HL-60 (cell line): ENCODE data around the gene PARP2.

ENCODE experiments used
- GABPA ChIP-seq: IDR thresholded peaks from 2 replicates; pipeline ENCODE4 v1.6.1; 2012; ENCODE audit warnings: low read depth
- POLR2AphosphoS5 ChIP-seq: IDR thresholded peaks from 2 replicates; pipeline ENCODE4 v1.6.1; 2012; ENCODE audit warnings: low read depth
- SPI1 ChIP-seq: IDR thresholded peaks from 2 replicates; pipeline ENCODE4 v1.6.1; 2012; ENCODE audit warnings: low read depth, mild to moderate bottlenecking, borderline replicate concordance
- TF ChIP-seq, protein P1 (sequence below): IDR thresholded peaks from one replicate; pipeline ENCODE4 v1.5.1; 2011; ENCODE audit warnings: low read length, control low read depth, inconsistent platforms; ENCODE audit not compliant: insufficient read depth
- TF ChIP-seq, protein P2 (sequence below): IDR thresholded peaks from 2 replicates; pipeline ENCODE4 v1.6.1; 2012; ENCODE audit warnings: low read depth; ENCODE audit not compliant: insufficient replicate concordance

DNA sequence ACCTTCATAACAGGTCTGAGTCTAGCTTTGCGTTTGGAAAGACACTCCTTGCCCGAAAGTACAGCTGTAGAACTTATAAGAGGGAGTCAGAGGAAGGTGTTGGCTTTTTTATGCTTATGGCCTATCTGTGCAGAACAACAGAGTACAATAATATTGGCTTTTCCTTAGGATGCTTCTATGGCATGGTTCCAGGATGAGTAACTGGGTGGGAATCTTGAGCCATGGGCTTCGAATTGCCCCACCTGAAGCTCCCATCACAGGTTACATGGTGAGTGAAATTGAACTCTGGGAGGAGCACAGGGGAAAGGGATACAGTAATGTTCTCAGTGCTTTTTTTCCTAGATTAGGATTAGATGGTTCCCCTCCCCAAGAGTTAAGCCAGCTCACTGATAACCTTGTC lies 13.0 kb downstream of the PARP2 start:
- TF ChIP-seq, protein P1, sequence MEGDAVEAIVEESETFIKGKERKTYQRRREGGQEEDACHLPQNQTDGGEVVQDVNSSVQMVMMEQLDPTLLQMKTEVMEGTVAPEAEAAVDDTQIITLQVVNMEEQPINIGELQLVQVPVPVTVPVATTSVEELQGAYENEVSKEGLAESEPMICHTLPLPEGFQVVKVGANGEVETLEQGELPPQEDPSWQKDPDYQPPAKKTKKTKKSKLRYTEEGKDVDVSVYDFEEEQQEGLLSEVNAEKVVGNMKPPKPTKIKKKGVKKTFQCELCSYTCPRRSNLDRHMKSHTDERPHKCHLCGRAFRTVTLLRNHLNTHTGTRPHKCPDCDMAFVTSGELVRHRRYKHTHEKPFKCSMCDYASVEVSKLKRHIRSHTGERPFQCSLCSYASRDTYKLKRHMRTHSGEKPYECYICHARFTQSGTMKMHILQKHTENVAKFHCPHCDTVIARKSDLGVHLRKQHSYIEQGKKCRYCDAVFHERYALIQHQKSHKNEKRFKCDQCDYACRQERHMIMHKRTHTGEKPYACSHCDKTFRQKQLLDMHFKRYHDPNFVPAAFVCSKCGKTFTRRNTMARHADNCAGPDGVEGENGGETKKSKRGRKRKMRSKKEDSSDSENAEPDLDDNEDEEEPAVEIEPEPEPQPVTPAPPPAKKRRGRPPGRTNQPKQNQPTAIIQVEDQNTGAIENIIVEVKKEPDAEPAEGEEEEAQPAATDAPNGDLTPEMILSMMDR: no peak
- TF ChIP-seq, protein P2, sequence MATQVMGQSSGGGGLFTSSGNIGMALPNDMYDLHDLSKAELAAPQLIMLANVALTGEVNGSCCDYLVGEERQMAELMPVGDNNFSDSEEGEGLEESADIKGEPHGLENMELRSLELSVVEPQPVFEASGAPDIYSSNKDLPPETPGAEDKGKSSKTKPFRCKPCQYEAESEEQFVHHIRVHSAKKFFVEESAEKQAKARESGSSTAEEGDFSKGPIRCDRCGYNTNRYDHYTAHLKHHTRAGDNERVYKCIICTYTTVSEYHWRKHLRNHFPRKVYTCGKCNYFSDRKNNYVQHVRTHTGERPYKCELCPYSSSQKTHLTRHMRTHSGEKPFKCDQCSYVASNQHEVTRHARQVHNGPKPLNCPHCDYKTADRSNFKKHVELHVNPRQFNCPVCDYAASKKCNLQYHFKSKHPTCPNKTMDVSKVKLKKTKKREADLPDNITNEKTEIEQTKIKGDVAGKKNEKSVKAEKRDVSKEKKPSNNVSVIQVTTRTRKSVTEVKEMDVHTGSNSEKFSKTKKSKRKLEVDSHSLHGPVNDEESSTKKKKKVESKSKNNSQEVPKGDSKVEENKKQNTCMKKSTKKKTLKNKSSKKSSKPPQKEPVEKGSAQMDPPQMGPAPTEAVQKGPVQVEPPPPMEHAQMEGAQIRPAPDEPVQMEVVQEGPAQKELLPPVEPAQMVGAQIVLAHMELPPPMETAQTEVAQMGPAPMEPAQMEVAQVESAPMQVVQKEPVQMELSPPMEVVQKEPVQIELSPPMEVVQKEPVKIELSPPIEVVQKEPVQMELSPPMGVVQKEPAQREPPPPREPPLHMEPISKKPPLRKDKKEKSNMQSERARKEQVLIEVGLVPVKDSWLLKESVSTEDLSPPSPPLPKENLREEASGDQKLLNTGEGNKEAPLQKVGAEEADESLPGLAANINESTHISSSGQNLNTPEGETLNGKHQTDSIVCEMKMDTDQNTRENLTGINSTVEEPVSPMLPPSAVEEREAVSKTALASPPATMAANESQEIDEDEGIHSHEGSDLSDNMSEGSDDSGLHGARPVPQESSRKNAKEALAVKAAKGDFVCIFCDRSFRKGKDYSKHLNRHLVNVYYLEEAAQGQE: no peak
- TF ChIP-seq POLR2AphosphoS5 (no peak), GABPA (no peak), SPI1 (no peak)
